ENCODE results near the gene RPS19BP1.

RPS19BP1 gene

DNA sequence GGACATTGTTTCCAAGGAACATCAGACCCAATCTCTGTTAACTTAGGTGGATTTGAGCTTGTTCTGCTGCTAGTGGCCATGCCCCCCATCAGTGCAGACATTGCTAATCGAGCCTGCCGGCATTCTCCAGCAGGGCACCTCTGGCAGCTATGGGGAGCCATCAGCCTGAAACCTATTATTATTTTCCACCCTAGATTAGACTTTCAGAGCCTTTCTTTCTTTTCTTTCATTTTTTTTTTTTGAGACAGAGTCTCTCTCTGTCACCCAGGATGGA, 42.9 kb upstream of the RPS19BP1 start:
- TF ChIP-seq, protein P1, sequence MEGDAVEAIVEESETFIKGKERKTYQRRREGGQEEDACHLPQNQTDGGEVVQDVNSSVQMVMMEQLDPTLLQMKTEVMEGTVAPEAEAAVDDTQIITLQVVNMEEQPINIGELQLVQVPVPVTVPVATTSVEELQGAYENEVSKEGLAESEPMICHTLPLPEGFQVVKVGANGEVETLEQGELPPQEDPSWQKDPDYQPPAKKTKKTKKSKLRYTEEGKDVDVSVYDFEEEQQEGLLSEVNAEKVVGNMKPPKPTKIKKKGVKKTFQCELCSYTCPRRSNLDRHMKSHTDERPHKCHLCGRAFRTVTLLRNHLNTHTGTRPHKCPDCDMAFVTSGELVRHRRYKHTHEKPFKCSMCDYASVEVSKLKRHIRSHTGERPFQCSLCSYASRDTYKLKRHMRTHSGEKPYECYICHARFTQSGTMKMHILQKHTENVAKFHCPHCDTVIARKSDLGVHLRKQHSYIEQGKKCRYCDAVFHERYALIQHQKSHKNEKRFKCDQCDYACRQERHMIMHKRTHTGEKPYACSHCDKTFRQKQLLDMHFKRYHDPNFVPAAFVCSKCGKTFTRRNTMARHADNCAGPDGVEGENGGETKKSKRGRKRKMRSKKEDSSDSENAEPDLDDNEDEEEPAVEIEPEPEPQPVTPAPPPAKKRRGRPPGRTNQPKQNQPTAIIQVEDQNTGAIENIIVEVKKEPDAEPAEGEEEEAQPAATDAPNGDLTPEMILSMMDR (IDR thresholded peaks at IDR 0.05; ENCODE audit: low read depth, low read length), result no peak
- DNase-seq (ENCODE audit: extremely low read depth, low read depth), result no peak

GRCh38 chr22:39574779-39575551, 42.4 kb upstream of the RPS19BP1 start:
- TF ChIP-seq, protein P1 (IDR thresholded peaks at IDR 0.05; ENCODE audit: low read depth, low read length), result no peak
- DNase-seq (ENCODE audit: extremely low read depth, low read depth), result peak; percentile 16

GRCh38 chr22:39571538-39571937, 39.0 kb upstream of the RPS19BP1 start:
- TF ChIP-seq, protein P1 (IDR thresholded peaks at IDR 0.05; ENCODE audit: low read depth, low read length), result no peak
- no peak for DNase-seq (ENCODE audit: extremely low read depth, low read depth)

DNA sequence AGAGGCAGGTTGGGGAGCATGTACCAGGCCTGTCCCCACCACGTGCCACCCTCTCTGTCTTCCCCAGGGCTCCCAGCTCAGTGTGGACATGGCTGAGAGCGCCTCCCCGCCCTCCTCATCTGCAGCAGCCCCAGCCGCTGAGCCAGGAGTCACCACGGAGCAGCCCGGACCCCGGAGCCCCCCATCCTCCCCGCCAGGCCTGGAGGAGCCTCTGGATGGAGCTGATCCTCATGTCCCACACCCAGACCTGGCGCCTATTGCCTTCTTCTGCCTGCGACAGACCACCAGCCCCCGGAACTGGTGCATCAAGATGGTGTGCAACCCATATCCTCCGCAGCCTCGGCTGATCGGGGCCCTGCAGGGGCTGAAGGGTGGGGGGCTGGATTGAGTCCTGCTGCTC, 38.1 kb upstream of the RPS19BP1 start, which contains the start of gene CACNA1I:
CACNA1I (plus strand) TSS at position 89 of the 400 bp plus-strand sequence; CDS start at position 89, 0 bp downstream.
- DNase-seq (ENCODE audit: extremely low read depth, low read depth), result no peak
- TF ChIP-seq, protein P1 (IDR thresholded peaks at IDR 0.05; ENCODE audit: low read depth, low read length), result no peak

GRCh38 chr22:39570226-39570625, 37.7 kb upstream of the RPS19BP1 start:
- TF ChIP-seq, protein P1 (IDR thresholded peaks at IDR 0.05; ENCODE audit: low read depth, low read length), result no peak
- DNase-seq (ENCODE audit: extremely low read depth, low read depth), result no peak

DNA sequence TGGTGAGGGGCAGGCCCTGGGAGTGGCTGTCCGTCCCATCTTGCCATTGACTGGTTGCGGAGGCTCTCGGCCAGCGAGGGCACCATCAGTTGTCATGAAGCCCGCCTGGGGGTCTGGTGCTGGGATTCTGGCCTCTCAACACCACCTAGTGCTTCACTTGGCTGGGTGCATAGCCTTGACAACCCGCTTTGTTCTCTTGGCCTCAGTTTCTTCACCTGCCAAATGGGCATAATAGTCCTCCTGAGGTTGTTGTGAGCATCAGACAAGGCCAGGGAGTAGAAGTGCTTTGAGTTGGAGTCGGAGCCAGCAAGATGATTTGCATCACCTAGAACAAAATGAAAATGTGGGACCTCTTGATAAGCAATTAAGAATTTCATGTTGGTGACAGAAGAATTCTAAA, 36.5 kb upstream of the RPS19BP1 start:
- TF ChIP-seq, protein P1 (IDR thresholded peaks at IDR 0.05; ENCODE audit: low read depth, low read length), result no peak

DNA sequence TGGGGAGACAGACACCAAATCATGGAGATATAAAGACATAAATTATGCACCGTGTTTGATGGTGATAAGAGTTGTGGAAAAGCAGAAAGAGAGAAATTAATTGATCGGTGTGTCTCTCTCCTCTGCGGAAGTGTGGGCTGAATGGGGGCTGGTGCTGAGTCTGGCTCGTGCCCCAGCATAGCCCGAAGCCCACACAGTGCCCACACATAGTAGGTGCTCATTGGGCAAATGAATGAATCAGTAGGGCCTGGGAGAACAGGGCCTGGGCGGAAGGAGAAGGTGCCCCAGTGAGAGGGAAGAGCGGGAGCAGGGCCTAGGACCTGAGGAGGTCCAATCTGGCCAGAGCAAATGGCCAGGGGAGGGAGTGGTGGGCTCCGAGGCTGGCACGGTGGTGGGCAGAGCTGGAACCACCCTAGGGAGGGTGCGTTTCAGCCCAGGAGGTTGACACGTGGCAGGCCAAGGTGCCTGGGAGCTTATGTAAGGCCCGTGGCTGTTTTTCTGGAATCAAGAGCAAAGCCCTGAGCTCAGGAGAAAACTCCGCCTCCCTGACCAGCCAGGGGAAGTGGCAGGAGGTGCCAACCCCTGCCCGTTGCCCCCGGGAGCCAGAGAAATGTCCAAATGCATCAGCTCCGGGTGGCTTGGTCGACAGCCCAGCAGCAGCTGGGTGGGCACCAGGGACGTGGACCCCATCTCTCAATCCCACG, 35.9 kb upstream of the RPS19BP1 start:
- TF ChIP-seq, protein P1 (IDR thresholded peaks at IDR 0.05; ENCODE audit: low read depth, low read length), result no peak

More for the DNA sequence above, 36.5 kb upstream of the RPS19BP1 start:
- DNase-seq (ENCODE audit: extremely low read depth, low read depth), result no peak

More for the DNA sequence above, 35.9 kb upstream of the RPS19BP1 start:
- no peak for DNase-seq (ENCODE audit: extremely low read depth, low read depth)

Measured in AG09319 (cell line).